Hindlimb muscle (tissue), 1 donor: Measurements from ENCODE around the gene JUN. TPM values are rescaled to one million over a fixed set of nuclear protein-coding genes. Genes with fewer than 3 reads are reported as not detected.
A peak's percentile ranks its signal among the peaks of the same experiment; 100 is the strongest.

Experiments used
- DNase-seq: peaks from one replicate; pipeline ENCODE4 v3.0.0-alpha.2; 2013
- polyA plus RNA-seq: library from polyadenylated mRNA; unstranded; fragments of 120-200 nt; gene quantifications from one replicate; pipeline ENCODE4 v1.2.1, GENCODE V29; 2013; ENCODE audit not compliant: insufficient read length

Gene JUN
- polyA plus RNA-seq, 1 donor, result 175 TPM

- no peak for DNase-seq
Observed at GRCh38 chr1:58754683-58755467, 29.0 kb downstream of the JUN start.

- no peak for DNase-seq
Observed at GRCh38 chr1:58754073-58754613, 29.7 kb downstream of the JUN start.

DNA sequence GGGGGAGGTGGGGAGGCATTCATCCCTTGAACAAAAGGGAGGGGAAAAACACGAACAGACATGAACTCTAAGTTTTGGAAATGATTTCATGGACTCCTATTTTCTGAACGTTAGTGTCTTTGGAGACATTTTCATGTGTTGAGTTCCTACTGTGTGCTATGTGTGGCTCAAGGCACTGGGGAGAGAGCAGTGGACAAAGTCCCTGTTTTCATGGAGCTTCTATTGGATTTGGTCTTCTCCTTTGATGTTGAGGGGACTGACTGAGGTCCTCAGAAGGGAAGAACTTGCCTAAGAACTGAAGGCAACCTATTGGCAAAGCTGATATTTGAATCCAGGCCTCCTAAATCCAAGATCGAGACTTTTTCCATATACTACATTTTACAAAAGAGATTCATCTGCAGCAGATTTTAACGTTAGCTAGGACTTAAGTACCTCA is 30.4 kb downstream of the JUN start:
- DNase-seq, result no peak

GRCh38 chr1:58749646-58750045 is 34.2 kb downstream of the JUN start:
- DNase-seq, result no peak

- DNase-seq, result no peak
Observed at GRCh38 chr1:58748666-58749065, 35.2 kb downstream of the JUN start.

DNA sequence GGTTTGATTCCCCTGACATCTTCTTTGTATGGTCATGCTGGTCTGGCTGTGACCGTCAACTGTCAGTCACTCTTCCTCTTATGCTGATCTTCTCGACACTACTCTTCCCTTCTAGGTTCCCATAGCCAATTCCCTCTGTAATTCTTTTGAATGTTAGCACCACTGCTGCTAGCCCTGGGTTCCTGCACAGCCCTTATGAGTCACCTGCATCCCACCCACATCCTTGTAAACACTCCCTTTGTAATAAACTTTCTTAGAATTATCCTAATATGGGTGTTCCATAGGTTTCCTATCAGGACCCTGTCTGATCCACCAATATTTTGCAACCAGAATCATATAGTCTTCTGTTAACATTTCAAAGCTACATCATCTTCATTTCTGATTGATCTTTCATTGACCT is 37.1 kb downstream of the JUN start:
- no peak for DNase-seq

- DNase-seq, result no peak
Observed at GRCh38 chr1:58746182-58746581, 37.7 kb downstream of the JUN start.

DNA sequence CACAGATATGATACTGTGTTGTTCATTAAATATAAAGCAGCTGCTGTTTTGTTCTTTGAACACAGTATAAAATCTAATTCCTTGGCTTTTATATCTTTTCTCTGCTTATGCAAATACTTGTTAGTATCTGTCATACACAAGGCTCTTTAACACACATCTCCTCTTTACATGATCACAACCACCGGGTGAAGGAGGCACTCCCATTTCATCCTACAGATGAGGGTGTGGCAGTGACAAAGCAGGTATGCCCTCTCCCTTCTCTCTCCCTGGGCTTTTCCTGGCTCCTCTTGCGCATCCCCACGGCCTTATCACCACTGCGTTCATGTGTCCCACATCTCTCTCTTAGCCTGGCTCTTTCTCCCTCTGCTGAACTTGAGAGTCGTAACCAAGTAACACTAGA is 38.2 kb downstream of the JUN start:
- DNase-seq, result no peak

DNA sequence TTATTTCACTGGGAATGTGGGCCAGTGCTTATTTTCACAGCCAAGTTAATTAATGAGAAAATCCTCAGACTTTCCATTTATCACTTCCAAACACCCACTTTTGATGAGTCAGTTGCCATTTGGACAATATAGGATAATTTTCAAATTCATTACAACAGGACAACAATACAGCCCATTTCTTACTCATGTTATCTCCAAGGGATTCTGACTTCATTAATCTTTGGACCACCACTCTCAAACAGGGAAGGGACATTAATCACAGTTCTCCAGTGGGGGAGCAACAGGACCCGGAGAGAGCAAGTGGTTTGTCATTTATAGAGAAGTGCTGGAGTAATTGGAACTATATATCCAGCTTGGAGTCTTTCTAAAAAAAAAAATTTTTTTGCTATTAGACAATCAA is 38.7 kb downstream of the JUN start:
- DNase-seq, result no peak

DNA sequence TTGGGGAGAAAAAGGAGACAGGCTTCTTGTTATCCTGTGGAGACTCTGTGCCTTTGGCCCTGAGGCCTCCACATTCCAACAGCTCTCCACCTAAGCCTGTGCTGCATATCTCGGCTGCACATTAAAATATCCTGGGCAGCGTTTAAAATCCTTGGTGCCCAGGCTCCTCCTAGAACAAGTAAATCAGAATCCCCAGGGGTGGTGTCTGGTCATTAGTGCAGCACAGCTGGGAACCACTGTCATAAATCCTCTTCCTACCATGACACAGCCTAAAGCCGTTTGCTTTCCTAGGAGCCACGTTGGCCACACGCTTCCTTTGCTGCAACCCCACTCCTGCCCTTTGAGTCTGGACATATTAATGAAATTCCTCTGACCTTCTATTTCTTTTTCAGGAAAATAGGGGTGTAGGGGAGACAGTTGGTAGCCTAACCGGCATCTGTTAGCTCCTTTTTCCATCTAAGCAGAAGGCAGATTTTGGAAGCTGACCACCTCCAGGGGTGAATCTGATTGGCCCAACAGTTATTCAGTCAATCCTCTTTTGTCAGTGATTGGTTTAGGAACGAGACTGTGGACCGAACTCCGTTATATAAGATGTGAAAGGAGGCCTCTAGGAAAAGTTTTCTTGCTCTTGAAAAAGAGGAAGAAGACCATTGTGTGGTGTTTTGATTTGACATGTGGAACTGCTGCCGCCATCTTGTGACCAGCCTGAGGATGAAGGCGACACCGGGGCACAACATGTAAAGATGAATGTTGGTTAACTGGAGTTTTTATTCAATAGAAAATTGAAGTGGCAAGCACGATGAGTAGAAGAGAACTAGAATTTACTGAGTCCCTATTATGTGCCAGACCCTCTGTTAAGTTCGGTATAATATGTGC is 41.9 kb downstream of the JUN start:
- DNase-seq, result no peak

DNA sequence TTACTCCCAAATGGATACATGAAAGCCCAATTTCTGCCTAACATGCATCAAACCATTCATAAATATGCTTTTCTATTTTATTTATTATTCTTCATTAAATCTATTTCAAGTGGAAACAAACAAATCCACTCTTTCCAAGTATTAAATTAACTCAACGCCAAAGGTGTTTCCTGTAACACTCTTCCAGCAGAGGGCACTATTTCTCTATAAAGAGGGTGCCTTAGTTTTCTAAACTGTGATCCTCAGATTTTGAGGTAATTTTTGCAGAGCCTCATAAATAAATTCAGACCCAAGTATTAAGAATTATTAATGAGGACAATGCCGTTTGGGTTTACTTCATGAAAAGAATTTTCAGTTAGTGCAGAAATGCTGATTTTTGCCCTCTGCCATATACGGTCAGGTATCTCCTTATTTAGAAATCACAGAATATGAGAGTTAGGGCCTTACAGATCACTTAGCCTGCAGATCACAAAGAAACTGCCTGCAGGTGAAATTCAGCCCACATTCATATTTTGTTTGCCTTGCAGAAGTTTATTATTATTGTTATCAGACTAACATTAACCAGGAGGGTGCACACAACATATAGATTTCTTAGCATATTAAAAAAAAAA is 43.9 kb downstream of the JUN start:
- DNase-seq, result peak; percentile 67

GRCh38 chr1:58738876-58739275 is 45.0 kb downstream of the JUN start:
- DNase-seq, result no peak

GRCh38 chr1:58735586-58735985 is 48.3 kb downstream of the JUN start:
- no peak for DNase-seq

GRCh38 chr1:58734630-58735029 is 49.2 kb downstream of the JUN start:
- no peak for DNase-seq

GRCh38 chr1:58732087-58732775 is 51.6 kb downstream of the JUN start:
- DNase-seq, result no peak

Other genes starting within 250 kb of the JUN start
- gene OMA1, start 237.3 kb downstream of the JUN start, polyA plus RNA-seq, result 15.3 TPM
- 1.4 TPM for gene TACSTD2, start 206.8 kb downstream of the JUN start, polyA plus RNA-seq
- 20.8 TPM for gene MYSM1, start 84.0 kb downstream of the JUN start, polyA plus RNA-seq